AG04450 (cell line): ENCODE measurements around the gene RPS17. TPM values are rescaled to one million over a fixed set of nuclear protein-coding genes. Genes with fewer than 3 reads are reported as not detected.
"Not testable (repeated sequence)": the region's sequence is repeated elsewhere in the genome, so short reads cannot be mapped to it uniquely, and the experiment has no call there.

ENCODE experiments used
- CTCF ChIA-PET: fragments of 300-600, 350-600 bp; formaldehyde crosslinking; extraction: SDS; loops from one replicate; lab custom pipeline; 2022; ENCODE audit warnings: antibody characterized with exemption, inconsistent platforms; lab: Charles Lee
- POLR2A ChIA-PET: fragments of 350-600 bp; formaldehyde crosslinking; extraction: SDS; loops from one replicate; lab custom pipeline; 2021; ENCODE audit warnings: antibody characterized with exemption, inconsistent platforms; lab: Yijun Ruan, JAX
- DNase-seq: peaks from one replicate; pipeline ENCODE4 v3.0.0-alpha.2; 2011; ENCODE audit warnings: low read depth, low spot score
- H3K27ac ChIP-seq: one replicate; pipeline ENCODE4 v1.5.1; 2012; ENCODE audit warnings: low read depth, low read length, control low read depth
- H3K27me3 ChIP-seq: one replicate; pipeline ENCODE4 v1.6.0; 2012; ENCODE audit warnings: low read length; ENCODE audit not compliant: control insufficient read depth, insufficient read depth
- H3K4me3 ChIP-seq: 2 replicates; pipeline ENCODE4 v1.5.1; 2011; ENCODE audit warnings: mild to moderate bottlenecking, low read depth, low read length, control low read depth
- H3K9me3 ChIP-seq: 2 replicates; pipeline ENCODE4 v1.5.1; 2012; ENCODE audit warnings: low read length; ENCODE audit not compliant: control insufficient read depth, insufficient read depth
- polyA plus RNA-seq: library from polyadenylated mRNA; depleted of rRNA; stranded (reverse); fragments of >200 nt; gene quantifications from 2 replicates; pipeline ENCODE4 v1.2.3, GENCODE V29; 2011
- TF ChIP-seq, protein P1 (sequence below): IDR thresholded peaks from 2 replicates; pipeline ENCODE4 v1.5.1; 2011; ENCODE audit warnings: low read depth, low read length, control low read depth, inconsistent platforms

Gene RPS17
- polyA plus RNA-seq, 1 experiment = 4,363 TPM

DNA sequence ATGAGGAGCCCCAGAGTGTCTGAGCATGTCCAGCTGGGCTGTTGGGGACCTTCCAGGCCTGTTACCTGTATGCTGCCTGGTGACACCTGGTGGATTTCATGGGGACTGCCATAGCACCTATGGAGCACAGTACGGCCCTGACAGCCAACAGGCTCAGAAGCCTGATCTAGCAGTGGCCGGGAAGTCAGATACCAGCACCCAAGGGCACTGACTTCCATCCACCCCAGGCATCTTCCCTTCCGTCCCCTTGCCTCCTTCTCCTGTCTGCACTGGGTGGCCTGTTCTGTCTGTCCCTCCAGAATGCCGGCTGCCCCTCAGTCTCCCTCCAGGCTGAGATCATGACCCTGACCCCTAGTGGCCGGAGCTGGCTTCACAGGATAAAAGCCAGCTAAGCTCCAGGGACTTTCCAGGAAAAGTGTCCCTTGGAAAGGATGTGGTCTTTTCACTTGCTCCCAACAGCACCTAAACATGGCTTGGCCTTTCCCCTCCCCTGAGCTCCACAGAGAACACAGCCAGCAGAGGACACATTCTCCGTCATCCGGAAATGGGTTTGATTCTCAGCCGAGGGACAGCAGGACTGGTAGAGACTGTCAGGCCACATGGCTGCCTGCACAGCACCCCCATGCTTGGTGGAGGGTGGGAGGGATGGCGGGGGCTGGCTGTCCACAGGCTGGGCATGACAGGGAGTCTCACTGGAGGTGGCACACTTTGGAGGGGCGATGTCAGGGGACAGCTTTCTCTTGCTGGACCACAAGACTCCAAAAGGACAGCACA lies 9.5 kb downstream of the RPS17 start:
- ChIA-PET CTCF (interaction anchor here (0.6 to 2.5 kb wide), 11 partner anchors 9 to 1301 kb away, joined by 3 to 23 read pairs (median 4); partner anchors contain the start of gene RPS17), POLR2A (interaction anchor here (0.7 to 2.1 kb wide), 2 partner anchors 10 to 219 kb away, joined by 3 to 17 read pairs; partner anchors contain the start of gene RPS17)
- H3K9me3 ChIP-seq = no peaks in the 10 kb centered on the region
- H3K4me3 ChIP-seq = no peak overlapping the region
- no peaks in the 10 kb centered on the region for H3K27me3 ChIP-seq
- DNase-seq = no peak
- no peak overlapping the region for H3K27ac ChIP-seq
- TF ChIP-seq, protein P1, sequence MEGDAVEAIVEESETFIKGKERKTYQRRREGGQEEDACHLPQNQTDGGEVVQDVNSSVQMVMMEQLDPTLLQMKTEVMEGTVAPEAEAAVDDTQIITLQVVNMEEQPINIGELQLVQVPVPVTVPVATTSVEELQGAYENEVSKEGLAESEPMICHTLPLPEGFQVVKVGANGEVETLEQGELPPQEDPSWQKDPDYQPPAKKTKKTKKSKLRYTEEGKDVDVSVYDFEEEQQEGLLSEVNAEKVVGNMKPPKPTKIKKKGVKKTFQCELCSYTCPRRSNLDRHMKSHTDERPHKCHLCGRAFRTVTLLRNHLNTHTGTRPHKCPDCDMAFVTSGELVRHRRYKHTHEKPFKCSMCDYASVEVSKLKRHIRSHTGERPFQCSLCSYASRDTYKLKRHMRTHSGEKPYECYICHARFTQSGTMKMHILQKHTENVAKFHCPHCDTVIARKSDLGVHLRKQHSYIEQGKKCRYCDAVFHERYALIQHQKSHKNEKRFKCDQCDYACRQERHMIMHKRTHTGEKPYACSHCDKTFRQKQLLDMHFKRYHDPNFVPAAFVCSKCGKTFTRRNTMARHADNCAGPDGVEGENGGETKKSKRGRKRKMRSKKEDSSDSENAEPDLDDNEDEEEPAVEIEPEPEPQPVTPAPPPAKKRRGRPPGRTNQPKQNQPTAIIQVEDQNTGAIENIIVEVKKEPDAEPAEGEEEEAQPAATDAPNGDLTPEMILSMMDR = peak; percentile 79

DNA sequence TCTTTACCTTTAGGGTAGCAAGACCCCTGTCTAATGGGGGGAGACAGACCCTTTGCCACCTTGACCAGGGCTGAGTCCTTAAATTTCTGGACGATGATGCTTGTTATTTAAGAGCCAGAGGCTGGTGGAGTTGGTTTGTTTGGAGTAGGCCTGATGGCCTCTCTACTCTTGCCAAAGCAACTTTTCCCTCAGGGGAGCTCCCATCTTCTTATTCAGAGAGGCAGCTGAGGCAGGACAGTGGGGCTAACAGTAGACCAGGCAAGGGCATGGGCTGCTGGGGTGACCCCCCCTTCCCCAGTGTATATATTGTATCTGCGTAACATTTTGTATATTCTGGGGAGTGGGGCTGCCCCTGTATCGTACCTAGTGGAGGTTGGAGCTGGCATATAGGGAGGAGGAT lies 10.3 kb downstream of the RPS17 start:
- H3K9me3 ChIP-seq = no peaks in the 10 kb centered on the region
- ChIA-PET POLR2A (interaction anchor here (2.1 kb wide), 1 partner anchor 11 kb away, joined by 17 read pairs; the partner anchor contains the start of gene RPS17), CTCF (interaction anchor here (0.6 to 2.5 kb wide), 5 partner anchors 10 to 1300 kb away, joined by 3 to 23 read pairs (median 5); partner anchors contain the start of gene RPS17)
- no peak overlapping the region for H3K4me3 ChIP-seq
- DNase-seq = no peak
- TF ChIP-seq, protein P1 = no peak
- H3K27me3 ChIP-seq = no peaks in the 10 kb centered on the region
- no peak overlapping the region for H3K27ac ChIP-seq

DNA sequence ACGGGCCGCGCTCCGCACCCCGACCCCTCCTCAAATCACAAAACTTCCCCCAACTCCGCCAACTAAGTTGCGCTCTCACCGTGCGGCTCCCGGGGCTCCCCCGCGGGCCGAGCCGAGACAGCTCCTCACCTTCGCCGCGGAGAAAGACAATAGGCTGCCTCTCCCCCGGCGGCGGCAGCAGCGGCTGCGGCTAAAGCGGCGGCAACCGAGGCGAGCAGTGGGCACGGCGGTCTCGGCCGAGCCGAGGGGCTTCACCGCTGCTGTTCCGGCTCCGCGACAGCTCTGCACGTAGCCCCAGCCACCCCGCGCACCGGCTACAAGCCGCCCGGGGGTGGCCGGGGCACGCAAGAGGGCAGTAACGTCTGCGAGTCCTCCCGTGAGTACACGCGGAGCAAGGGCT lies 26.7 kb downstream of the RPS17 start:
- H3K27me3 ChIP-seq, DNase-seq, H3K4me3 ChIP-seq, CTCF ChIA-PET, H3K9me3 ChIP-seq, H3K27ac ChIP-seq, POLR2A ChIA-PET: not testable (repeated sequence)

- CTCF ChIA-PET, POLR2A ChIA-PET, H3K4me3 ChIP-seq, DNase-seq, H3K27me3 ChIP-seq, H3K9me3 ChIP-seq, H3K27ac ChIP-seq: not testable (repeated sequence)
Observed at GRCh38 chr15:82507693-82508092, 32.6 kb downstream of the RPS17 start.

- POLR2A ChIA-PET, H3K27me3 ChIP-seq, CTCF ChIA-PET: not testable (repeated sequence)
Observed at GRCh38 chr15:82507087-82507486, 33.2 kb downstream of the RPS17 start.

GRCh38 chr15:82505842-82506241 lies 34.4 kb downstream of the RPS17 start:
- H3K4me3 ChIP-seq, H3K27ac ChIP-seq, POLR2A ChIA-PET, H3K27me3 ChIP-seq, DNase-seq, H3K9me3 ChIP-seq, CTCF ChIA-PET: not testable (repeated sequence)

More at GRCh38 chr15:82507087-82507486, 33.2 kb downstream of the RPS17 start:
- not testable (repeated sequence) for H3K4me3 ChIP-seq, H3K27ac ChIP-seq, DNase-seq, H3K9me3 ChIP-seq

DNA sequence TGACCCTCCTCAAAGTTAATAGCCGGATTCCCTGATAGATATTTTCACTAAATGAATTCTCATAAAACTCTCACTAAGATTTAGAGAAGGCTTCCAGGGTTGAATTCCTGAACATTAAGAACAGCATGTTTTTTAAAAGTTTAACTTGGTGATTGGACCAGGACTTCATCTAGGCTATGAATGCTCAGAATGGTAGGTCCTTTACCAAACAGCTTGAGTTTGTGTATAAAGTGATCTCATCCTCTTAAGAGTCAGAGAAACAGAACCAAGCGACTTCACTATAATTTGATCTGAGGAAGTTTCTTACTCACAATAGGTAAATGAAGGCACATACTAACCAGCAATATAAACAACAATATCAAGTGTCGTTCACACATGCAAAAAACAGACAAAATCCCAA lies 36.2 kb downstream of the RPS17 start:
- H3K27me3 ChIP-seq, H3K4me3 ChIP-seq, H3K27ac ChIP-seq, CTCF ChIA-PET, H3K9me3 ChIP-seq, POLR2A ChIA-PET, DNase-seq: not testable (repeated sequence)

GRCh38 chr15:82502700-82503339 lies 37.4 kb downstream of the RPS17 start:
- H3K27me3 ChIP-seq, CTCF ChIA-PET, H3K4me3 ChIP-seq, H3K27ac ChIP-seq, H3K9me3 ChIP-seq, POLR2A ChIA-PET, DNase-seq: not testable (repeated sequence)

DNA sequence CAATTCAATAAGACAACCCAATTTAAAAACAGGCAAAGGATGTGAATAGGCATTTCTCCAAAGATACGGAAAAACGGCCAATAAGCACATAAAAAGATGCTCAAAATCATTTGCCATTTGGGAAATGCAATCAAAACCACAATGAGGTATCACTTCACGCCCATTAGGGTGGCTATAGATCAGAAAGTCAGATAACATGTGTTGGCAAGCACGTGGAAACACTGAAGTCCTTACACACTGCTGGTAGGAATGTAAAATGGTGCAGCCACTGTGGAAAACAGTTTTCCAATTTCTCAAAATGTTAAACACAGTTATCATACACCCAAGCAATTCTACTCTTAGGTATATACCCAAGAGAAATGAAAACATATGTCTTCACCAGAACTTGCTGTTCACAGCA lies 39.5 kb downstream of the RPS17 start:
- H3K27me3 ChIP-seq, CTCF ChIA-PET, H3K27ac ChIP-seq, DNase-seq, H3K9me3 ChIP-seq, POLR2A ChIA-PET, H3K4me3 ChIP-seq: not testable (repeated sequence)

GRCh38 chr15:82497978-82498377 lies 42.3 kb downstream of the RPS17 start:
- H3K9me3 ChIP-seq, H3K27me3 ChIP-seq, H3K4me3 ChIP-seq, CTCF ChIA-PET, H3K27ac ChIP-seq, POLR2A ChIA-PET, DNase-seq: not testable (repeated sequence)
